HG03066 (cell line): ENCODE results near the gene LOXL3.

Experiments
- ATAC-seq: cut with Tn5 transposase; IDR thresholded peaks from one replicate; pipeline ENCODE4 v1.9.1; 2021; ENCODE audit warnings: low read depth; ENCODE audit not compliant: unreplicated experiment

LOXL3 gene

DNA sequence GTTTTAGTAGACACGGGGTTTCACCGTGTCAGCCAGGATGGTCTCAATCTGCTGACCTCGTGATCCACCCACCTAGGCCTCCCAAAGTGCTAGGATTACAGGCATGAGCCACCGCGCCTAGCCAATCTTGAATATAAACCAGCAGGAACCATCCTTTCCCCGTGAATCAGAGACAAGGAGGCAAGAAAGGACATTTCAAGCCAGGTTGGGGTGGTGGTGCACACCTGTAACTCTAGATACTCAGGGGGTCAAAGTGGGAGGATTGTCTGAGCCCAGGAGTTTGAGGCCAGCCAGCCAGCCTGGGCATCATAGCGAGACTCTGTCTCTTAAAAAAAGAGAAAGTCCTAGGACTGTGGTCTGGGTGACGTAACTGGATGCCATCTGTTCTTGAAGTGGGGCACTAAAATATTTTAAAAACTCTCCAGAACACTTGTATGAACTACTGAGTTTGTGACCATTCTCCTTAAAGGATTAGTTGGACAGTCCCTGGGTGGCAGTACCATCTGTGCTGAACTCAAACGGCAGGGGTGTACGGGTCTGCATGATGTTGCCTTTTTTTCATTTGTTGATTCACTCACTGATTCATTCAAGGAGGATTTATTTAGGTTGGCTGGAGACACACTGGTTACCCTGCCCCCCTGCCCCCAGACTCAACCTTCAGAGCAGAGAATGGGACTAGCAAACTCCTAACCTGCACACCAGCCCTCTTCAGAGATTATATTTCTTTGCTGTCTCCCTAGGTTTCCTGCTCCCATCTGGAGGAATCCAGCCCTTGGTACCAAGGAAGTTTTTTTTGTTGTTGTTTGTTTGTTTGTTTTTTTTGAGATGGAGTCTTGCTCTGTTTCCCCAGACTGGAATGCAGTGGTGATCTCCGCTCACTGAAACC is 42.4 kb downstream of the LOXL3 start:
- no peak for ATAC-seq

DNA sequence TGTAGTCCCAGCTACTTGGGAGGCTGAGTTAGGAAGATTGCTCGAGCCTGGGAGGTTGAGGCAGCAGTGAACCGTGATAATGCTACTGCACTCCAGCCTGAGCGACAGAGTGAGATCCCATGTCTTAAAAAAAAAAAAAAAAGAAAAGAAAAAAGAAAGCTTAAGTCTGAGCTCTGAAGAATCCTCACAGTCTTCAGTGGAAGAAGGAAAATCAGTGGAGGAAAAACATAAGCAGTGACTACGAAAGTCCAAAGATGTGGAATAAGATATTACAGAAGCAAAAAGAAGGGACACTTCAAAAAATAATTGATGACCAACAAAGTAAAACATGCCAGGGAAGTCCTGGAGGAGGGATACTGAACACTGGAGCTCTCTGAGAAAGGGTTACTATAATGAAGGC is 43.5 kb downstream of the LOXL3 start:
- no peak for ATAC-seq

DNA sequence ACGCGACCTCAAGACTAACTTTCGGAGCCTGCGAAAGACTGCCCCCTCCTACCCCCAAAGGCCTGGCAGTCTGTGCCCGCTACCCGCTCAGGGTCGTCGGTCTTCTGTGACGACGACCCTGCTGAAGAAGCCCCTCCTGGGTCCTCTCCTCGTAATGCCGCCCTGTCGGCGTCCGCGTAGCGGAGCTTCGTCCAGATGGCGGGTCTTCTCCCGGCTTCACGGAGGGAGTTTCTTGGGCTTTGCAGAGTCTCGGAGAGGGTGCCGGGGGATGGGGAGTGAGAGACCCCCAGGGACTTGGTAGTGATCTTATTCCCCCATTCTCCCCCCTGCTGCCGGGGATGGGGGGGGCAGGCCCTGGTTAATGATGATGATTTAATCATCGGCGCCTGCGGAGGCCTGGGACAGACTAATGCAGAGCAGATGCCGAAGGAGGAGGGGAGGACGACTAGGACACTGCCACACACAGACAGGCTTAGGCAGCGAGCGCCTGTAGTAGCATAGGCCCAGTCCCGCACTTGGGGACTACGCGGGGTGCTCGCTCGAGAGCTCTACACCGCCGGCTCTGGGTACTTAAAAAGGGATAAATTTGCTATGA is 45.7 kb downstream of the LOXL3 start:
- peak; percentile 17 for ATAC-seq

DNA sequence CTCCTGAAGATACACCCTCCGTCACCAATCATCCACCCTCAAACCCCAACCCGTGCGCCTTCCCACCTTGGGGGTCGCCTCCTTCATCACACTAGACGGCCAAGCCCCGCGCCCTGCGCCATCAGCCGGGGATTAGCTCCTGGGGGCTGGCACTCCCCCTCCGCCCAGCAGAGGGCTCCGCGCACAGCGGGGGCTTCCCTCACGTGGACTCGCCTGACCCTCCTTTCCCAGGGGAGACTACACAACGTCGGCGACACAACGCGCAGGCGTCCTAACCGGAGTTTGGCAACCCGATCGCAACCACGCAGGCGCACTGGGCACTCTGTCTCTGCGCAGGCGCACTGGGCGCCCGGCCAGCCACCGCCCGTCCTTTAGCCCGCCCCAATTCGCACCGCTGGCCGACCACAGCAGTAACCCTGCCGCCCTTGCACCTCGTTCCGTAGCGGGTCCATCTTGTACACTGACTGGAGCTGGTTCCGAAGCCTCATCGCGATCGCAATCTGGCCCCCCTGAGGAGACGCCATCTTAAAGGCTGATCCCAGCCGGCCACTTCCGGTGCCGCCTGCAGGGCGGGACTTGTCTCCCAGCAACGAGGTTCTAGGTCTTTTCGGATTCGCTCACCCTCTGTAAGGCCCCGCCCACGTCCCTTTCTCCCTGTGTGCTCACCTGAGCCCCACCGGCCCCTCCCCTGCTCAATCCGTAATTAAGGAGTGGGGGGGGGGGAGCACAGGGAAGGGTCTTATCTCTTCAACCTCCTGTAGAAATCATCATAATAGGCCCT is 46.4 kb downstream of the LOXL3 start, which contains the start of gene PCGF1:
Gene PCGF1 (minus strand): TSS at position 551 of the 781 bp plus-strand sequence. CDS start 27 bp downstream, at position 524.
- ATAC-seq = peak; percentile 90

DNA sequence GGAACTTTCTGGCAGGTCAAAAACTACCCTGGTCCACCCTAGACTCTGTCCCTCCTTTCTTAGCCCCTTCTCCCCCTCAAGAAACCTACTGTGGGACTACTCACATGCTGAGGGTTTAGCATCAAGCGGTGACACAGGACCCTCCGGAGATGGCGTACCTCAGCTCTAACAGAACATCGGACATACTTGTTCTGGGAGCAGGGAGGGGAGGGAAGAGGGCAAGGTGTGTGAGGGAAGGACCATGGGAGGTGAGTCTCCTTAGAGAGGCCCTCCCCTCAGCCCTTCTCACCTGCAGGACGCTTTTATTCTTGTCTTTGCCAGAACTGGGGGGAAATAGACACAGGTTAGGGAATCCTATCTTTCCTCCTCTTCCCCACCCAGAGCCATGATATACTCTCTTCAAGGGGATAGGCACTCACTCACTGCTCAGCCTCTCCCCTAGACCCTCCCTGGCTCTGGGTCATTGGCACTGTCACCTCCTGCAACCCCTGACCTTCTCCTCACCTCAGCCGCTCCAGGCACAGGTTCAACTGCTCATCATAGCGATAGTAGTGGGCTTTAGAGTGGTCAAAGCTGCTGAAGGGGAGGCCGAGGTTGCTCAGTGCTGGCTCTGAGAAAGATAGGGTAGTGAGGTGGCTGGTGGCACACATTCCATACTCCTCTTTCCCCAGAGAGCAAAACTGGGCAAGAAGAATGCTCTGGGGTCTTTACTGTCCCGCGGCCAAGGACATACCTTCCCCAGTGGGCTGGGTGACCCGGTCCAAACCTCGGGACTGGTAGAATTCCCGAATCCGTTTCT is 48.1 kb downstream of the LOXL3 start:
- ATAC-seq = no peak

DNA sequence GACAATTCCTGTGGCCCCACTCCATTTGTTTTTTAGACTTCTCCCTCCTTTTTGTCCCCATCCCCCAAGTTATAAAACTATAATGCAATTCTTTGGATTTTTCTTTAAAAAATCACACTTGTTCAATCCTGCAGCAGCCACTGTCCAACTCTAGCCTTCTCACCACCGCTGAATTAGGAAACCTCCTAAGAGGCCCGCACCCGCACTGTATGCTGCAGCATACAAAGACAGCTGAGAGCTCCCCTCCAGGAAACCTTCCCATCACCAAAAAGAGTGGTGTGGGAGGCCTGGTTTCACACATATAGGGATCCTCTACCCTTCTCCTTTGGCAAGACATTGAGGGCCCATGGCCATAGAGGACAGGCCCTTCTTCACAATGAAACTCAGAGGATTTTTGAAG is 49.2 kb downstream of the LOXL3 start:
- no peak for ATAC-seq

DNA sequence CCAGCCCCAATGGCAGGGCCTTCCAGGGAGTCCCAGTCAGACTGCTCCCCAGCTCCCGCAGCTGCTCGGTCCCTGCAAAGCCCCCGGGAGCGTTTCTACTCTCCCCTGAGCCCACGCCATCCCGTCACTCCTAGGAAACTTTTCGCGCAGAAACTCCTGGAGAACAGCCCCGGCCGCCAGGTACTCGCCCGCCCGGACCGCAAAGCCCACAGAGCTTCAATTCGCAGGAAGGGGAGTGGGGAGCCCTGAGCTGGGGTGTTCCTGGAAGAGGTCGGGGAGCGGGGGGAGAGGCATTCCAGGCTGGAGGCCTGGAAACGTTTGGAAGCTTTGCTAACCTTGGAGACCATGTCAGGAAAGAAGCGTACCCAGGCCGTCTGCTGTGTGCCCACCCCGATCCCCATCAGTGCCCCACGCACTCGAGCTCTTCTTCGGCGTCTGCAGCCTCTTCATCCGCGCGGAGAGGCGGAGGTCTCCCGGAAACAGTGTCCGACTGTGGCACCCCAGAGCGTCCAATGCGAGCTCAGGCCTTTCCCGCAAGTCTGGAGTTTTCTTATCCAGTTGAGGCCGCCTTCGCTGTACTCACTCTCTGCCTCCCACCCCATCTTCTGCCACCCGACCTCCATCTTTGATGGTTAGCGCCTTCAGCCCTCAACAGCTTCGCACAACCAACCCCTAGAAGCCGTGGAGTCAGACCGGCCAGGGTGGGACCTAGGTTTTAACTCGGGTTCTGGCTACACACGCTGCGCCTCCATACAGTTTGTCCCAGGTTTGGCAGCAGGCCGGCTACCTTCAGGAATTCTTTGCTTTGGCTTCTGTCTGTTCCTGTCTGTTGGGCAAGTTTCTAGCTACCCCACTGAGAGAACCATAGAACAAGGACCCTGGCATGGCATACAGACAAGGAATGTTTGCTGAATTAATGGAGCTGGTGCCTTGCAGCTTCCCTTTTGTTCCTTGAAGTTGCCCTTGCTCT is 50.0 kb downstream of the LOXL3 start:
- no peak for ATAC-seq

DNA sequence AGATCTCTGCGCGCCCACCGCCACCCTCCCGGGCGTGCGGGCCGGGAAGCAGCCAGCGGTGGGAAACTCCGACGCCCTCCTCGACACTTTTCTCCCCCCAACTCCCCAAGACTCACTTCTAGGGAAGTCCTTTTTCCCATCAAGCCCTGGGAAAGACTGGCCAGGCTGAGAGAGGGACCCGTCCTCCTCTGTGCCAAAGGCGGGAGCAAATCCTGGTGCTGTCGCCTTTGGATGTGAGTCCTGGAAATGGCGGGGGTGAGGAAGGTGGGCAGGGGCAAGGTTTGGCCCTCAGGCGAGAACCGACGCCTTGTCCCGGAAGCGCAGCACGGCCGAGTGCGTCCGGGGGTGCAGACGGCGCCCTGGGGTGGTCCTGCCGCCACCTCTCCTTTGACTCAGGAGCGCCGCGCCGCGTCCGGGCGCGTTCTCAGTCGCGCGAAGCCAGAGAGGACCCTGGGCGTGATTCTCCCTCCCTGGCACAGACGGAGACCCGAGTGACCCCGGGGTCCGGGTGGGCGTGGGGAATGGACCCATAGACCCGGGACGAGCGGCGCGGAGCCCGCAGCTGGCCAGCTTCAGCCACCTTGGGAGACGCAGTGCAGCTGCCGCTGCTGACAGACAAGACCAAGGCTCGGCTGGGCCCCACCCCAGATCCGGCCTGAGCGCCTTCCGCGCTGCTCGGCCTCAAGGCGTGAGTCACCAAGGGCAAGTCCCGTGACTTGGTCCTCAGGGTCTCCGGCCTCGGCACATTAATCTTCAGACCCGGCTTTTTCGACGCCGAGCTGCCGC is 50.8 kb downstream of the LOXL3 start:
- peak; percentile 43 for ATAC-seq

DNA sequence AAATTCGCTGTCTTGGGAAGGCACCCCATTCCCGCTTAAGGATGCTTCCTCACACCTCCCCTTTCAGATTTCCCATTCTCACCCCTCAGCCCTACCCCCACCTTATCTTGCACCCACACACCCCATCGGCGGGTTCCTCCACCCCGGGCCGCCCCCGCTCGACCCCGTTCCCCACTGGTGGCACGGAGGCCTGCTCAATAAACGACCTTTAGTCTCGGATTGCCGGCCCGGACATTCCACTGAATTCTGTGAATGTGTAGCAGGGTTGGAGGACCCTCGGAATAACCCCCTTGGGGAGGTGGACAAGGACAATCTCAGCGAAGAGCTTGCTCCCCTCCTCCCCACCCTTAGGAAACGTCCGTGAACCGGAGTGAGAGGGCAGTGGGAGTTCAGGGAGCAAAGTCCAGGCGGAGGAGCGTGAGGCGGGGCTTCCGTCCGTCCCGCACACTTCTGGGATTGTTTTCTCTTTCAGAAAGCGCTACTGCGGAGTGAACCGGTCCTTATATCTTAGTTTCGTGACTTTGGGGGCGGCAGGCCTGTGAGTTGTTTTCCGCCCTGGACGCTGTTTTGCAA is 51.5 kb downstream of the LOXL3 start:
- no peak for ATAC-seq

DNA sequence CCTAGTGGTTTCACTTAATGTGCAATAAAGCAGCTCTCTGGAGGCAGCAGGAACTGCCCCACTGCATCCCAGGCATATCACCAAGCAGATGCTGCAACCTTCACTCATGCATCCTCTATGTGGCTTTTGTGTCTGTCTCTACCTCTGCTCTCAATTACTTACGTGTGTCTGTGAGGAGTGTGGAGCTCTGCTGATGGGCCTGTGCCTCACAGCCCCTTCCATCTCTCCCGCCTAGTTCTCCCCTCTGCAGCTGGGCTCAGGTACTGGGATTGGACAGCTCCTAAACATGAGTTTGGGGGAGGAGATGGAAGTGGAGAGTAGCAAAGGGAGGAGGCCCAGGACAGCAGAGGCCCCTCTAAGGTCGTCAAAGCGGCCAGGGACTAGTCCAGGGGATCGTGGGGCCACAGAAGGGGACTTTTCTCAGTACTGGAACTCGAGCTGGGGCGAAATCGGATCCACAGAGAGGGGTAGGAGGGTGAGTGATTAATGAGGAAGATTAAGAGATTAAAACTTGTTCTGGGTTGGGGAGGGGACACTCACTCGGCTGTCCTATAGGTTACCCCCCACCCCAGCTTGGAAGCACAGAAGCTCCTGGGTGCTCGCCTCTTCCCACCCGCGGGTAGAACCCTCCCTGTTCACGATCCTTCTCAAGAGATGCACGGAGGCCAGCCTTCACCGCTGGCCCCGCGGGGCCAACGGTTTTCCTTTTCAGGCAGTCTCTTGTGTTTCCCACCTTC is 52.2 kb downstream of the LOXL3 start:
- ATAC-seq = no peak

DNA sequence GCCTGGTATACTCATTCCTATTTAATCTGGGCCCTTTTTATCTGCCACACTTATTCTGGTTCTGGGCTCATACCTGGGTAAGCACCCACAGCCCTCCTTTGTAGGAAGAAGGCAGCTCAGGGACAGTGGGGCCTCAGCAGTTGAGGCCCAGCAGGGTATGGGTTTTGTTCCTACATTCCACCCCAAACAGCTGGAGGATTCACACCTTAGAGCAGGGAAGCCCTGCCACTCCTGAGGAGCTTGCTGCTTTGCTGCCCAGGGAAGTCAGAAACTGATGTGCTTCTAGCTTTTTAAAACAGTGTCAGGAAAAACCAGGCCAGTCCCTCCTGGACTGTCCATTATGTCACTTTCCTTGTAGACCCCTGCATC is 53.2 kb downstream of the LOXL3 start:
- ATAC-seq = no peak

DNA sequence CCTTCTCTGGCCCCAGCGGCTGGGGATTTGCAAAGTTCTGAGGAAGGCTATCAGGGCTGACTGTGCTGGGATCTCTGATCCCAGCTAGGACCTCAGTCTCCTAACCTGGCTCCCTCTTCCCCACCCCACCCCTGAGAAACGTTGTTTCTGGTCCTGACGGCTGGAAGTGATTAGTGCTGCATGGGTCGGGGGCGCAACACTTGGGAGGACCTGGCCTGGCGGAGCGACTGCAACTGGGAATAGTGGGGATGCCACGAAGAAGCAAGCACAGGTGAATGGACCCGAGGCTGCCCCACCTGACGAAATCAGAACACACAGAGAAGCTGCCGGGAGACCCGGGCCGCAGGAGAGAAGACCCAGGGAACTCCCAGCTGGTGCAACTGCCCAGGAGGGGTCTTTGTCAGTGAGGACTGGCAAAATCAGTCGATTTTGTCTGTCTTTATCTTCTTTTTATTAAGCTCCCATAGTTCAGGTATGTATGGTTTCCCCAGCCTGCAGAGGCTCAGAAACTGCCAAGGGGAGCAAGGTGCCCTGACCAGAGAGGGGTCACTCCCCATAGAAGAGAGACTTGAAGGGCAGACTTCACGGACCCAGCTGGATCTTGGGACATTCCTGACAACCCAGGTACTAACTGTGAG is 53.7 kb downstream of the LOXL3 start:
- ATAC-seq = no peak

DNA sequence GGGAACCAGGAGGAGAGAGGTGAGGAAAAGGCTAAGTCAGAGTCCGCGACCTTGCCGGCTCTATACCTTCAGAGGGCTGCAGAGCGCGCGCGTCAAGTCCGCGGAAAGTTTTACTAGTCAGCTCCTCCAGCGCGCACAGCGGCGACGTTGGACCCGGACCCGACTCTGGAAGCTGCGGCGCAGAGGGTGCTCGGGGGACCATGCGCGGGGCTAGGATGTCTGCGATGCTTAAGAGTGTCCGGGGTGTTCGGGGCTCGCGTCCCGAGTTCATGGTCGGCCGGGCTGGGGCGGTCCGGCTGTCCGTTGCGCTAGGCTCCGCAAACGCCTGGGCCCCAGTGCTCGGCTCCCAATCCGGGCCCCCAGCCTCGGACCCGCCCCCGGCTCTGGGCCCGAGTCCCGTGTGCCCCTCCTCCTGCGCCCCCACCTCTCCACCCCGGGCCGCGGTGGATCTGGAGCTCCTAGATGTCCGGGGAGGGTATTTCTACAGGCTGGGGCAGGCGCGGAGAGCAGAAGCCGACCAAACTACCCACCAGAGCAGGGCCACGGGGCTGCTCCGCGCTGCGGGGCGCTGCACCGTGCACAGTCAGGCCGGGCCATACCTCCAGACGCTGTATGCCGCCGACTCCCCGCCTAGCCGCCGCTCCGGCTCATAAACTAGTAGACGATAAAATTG is 54.3 kb downstream of the LOXL3 start, which contains the start of gene LBX2:
Gene LBX2 (minus strand): TSS at position 337 of the 673 bp plus-strand sequence. CDS start 66 bp downstream, at position 271.
- no peak for ATAC-seq

DNA sequence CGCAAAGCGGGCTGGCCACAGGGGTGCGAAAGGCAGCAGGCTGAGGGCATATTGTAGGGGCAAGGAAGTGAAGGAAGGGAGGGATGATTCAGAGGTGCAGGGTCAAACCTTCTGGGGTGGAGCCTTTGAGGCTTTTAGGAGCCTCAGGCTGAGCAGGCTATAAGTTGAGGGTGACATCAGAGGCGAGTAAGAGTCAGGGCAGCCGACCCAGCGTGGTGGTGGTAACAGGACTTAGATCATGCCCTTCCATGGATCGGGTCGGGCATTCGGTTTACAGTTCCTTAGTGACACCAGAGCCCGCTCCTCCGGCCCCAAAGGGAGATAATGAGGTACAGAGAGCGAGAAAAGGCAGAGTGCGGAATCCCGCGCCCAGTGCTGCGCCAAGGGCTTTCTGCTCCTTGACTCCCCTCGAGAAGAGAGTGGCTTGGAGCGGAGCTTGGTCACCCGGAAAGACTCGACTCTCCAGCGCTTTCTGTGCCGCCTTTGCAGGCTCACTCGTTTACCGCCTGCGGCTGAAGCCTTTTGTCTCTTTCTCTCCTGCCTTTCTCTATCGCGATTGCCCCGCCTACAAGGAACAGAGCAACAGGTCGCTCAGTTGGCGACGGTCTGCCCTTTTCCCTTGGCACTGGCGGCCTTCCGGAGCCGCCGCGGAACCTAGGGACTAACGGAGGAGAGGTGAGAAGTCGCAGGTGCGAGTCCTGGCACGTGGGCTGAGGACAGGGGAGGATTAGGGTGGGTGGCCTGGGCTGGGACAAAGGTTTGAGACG is 55.1 kb downstream of the LOXL3 start:
- ATAC-seq = no peak

DNA sequence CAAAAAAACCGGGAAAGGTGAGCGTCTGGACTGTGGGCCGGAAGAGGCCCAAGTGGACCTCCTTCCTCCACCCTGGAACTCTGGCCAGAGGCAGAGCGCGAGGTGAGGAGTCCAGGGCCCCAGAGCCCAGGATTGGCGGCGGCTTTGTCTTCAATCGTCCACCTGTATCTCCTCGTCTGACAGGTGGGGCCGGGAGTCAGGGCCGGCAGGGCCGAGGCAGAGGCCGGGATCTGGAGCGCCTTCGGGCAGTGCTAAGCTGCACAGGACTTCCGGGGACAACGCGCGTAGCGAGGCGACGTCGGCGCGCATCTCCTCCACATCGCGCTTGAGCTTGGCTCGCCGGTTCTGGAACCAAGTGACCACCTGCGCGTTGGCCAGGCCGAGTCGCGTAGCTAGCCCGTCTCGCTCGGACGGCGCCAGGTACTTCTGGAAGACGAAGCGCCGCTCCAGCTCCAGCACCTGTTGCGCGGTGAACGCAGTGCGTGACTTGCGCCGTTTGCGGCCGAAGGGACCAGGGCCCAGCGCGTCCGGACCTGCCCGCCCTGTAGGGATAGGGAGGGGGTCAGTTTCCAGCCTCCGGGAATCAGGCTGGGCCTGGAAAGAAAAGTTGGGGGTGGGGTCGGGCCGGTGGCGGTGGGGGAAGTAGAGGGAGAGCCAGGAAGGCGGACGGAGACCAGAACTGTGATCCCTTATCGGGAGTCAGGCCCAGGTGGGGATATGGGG is 55.8 kb downstream of the LOXL3 start:
- ATAC-seq = no peak
